ENCODE data around the gene ADAM10. TPM values are rescaled to one million over a fixed set of nuclear protein-coding genes. Genes with fewer than 3 reads are reported as not detected.

The ADAM10 gene
- total RNA-seq, 1 donor: 98.9 TPM

GRCh38 chr15:58539548-58539947 lies 210.0 kb downstream of the ADAM10 start:
- no peak for DNase-seq (ENCODE audit: low read depth)
- no peak overlapping the region for H3K4me3 ChIP-seq (ENCODE audit: low read depth, low read length)
- TF ChIP-seq CTCF (IDR thresholded peaks at IDR 0.05; ENCODE audit: insufficient read depth, low read length): no peak

- TF ChIP-seq CTCF (IDR thresholded peaks at IDR 0.05; ENCODE audit: insufficient read depth, low read length): no peak
- H3K4me3 ChIP-seq (ENCODE audit: low read depth, low read length): no peak overlapping the region
- DNase-seq (ENCODE audit: low read depth): no peak
Measured at GRCh38 chr15:58538901-58539300, 210.6 kb downstream of the ADAM10 start.

Small RNA genes lying within 50 kb of the gene (small RNA-seq; reads per million reads assigned to genes)
- gene AC091046.1 (not detected), gene RF00012 (not detected)

Other genes with a start within 250 kb of the ADAM10 start
- 11.9 and 25.8 TPM in 2 replicates for gene MINDY2, start 21.6 kb upstream of the ADAM10 start, total RNA-seq (ENCODE audit: low replicate concordance)
- gene SLTM, start 184.0 kb upstream of the ADAM10 start, total RNA-seq (ENCODE audit: low replicate concordance): 68.5 and 147 TPM in 2 replicates
- gene RNF111, start 238.0 kb upstream of the ADAM10 start, total RNA-seq (ENCODE audit: low replicate concordance): 22.8 and 40.5 TPM in 2 replicates